HG02852 (cell line): ENCODE measurements around the gene IFT122.
A peak's percentile ranks its signal among the peaks of the same experiment; 100 is the strongest.
"Not testable (repeated sequence)": the region's sequence is repeated elsewhere in the genome, so short reads cannot be mapped to it uniquely, and the experiment has no call there.

Experiments used
- ATAC-seq: cut with Tn5 transposase; IDR thresholded peaks from one replicate; pipeline ENCODE4 v1.9.1; 2021; ENCODE audit warnings: mild to moderate bottlenecking, moderate library complexity; ENCODE audit not compliant: unreplicated experiment

IFT122 gene

GRCh38 chr3:129514563-129514962 is 74.5 kb downstream of the IFT122 start:
- no peak for ATAC-seq

GRCh38 chr3:129515108-129515820 is 75.2 kb downstream of the IFT122 start:
- not testable (repeated sequence) for ATAC-seq

GRCh38 chr3:129515821-129516432 is 75.9 kb downstream of the IFT122 start:
- ATAC-seq: not testable (repeated sequence)

GRCh38 chr3:129517516-129517915 is 77.5 kb downstream of the IFT122 start:
- ATAC-seq: no peak

GRCh38 chr3:129518038-129518561 is 78.1 kb downstream of the IFT122 start:
- ATAC-seq: no peak

- no peak for ATAC-seq
These were observed 78.6 kb downstream of the IFT122 start for GRCh38 chr3:129518581-129518980.

- no peak for ATAC-seq
These were observed 79.4 kb downstream of the IFT122 start for GRCh38 chr3:129519449-129519848.

GRCh38 chr3:129519896-129520715 is 80.1 kb downstream of the IFT122 start:
- no peak for ATAC-seq

- no peak for ATAC-seq
These were observed 80.9 kb downstream of the IFT122 start for GRCh38 chr3:129520960-129521359.

- no peak for ATAC-seq
These were observed 81.6 kb downstream of the IFT122 start for GRCh38 chr3:129521611-129522010.

GRCh38 chr3:129522953-129523352 is 82.9 kb downstream of the IFT122 start:
- ATAC-seq: no peak

GRCh38 chr3:129524081-129524480 is 84.1 kb downstream of the IFT122 start:
- ATAC-seq: no peak

GRCh38 chr3:129525341-129525968 is 85.4 kb downstream of the IFT122 start:
- ATAC-seq: no peak

- ATAC-seq: peak; percentile 97
These were observed 86.3 kb downstream of the IFT122 start for GRCh38 chr3:129526121-129526900.

GRCh38 chr3:129527262-129527661 is 87.2 kb downstream of the IFT122 start:
- ATAC-seq: no peak

- ATAC-seq: no peak
These were observed 88.6 kb downstream of the IFT122 start, which contains the start of gene RHO for GRCh38 chr3:129528589-129529100. Gene RHO (plus strand): TSS chr3:129528639. CDS start chr3:129528734, 95 bp downstream.

GRCh38 chr3:129529436-129530210 is 89.6 kb downstream of the IFT122 start:
- no peak for ATAC-seq

GRCh38 chr3:129530251-129530791 is 90.3 kb downstream of the IFT122 start:
- ATAC-seq: no peak

- no peak for ATAC-seq
These were observed 90.8 kb downstream of the IFT122 start for GRCh38 chr3:129530821-129531220.
